ENCODE results near the gene ZNF230.

ZNF230 gene

DNA sequence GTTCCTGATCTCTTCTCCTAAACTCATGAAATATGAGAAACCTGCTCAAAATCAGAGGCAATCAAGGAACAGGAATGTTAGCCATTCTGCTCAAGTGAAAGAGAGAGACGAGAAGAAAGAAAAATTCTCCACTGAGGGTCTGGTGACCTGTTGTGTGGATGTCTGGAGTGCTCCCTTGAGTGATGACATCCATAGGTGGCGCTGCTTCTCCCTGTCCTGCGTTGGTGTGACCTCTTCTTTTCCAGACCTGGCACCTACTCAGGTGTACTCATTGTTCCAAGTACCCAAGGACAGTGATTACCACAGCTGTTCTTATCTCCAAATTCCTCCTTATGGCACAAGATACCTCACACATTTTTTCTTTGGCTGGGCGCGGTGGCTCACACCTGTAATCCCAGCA is 53.1 kb downstream of the ZNF230 start:
- H3K4me3 ChIP-seq (ENCODE audit: control insufficient read depth, low read depth, low read length), result no peak overlapping the region
- DNase-seq (ENCODE audit: low read depth), result no peak
- TF ChIP-seq, protein P1, sequence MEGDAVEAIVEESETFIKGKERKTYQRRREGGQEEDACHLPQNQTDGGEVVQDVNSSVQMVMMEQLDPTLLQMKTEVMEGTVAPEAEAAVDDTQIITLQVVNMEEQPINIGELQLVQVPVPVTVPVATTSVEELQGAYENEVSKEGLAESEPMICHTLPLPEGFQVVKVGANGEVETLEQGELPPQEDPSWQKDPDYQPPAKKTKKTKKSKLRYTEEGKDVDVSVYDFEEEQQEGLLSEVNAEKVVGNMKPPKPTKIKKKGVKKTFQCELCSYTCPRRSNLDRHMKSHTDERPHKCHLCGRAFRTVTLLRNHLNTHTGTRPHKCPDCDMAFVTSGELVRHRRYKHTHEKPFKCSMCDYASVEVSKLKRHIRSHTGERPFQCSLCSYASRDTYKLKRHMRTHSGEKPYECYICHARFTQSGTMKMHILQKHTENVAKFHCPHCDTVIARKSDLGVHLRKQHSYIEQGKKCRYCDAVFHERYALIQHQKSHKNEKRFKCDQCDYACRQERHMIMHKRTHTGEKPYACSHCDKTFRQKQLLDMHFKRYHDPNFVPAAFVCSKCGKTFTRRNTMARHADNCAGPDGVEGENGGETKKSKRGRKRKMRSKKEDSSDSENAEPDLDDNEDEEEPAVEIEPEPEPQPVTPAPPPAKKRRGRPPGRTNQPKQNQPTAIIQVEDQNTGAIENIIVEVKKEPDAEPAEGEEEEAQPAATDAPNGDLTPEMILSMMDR (conservative IDR thresholded peaks at IDR 0.05; ENCODE audit: control insufficient read depth, insufficient read depth, low read depth, low read length), result no peak

DNA sequence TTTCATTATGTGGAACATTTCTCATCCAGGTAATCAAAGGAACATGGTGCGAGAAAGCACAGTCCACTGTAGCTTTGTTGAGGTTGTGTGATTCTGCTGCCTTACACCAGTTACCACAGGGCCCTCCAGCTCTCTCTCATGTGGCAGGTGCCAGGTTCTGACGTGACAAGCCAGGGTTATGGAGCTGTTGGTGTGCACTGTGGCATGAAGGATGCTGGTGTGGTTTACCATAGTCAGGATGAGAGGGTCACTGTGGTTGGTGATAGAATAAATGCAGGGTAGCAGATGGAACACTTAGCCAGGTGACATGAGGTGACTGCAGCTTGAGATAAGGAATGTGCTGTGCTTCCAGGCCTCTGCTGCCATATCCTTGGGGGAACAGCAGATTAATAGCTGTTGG is 56.5 kb downstream of the ZNF230 start:
- DNase-seq (ENCODE audit: low read depth), result no peak
- TF ChIP-seq, protein P1 (conservative IDR thresholded peaks at IDR 0.05; ENCODE audit: control insufficient read depth, insufficient read depth, low read depth, low read length), result no peak
- H3K4me3 ChIP-seq (ENCODE audit: control insufficient read depth, low read depth, low read length), result no peak overlapping the region

DNA sequence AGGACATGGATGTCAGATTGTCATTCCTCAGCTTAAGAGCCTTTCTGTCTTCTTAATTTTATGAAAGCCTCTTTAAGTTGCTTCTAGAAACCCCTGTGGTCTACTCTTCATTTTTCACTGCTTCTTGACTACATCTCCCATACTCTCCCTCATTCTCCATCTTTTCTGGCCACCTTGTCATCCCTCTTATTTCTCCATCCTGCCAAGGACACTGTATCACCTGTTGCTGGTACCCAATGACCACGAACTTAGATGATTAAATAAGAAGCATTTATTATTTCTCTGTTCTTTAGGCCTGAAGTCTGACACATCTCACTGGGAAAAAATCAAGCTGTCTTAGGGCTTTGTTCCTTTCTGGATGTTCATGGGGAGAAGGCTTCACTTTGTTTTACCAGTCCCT is 58.3 kb downstream of the ZNF230 start:
- TF ChIP-seq, protein P1 (conservative IDR thresholded peaks at IDR 0.05; ENCODE audit: control insufficient read depth, insufficient read depth, low read depth, low read length), result no peak
- DNase-seq (ENCODE audit: low read depth), result no peak
- H3K4me3 ChIP-seq (ENCODE audit: control insufficient read depth, low read depth, low read length), result no peak overlapping the region
